B cell (primary cell): Measurements from ENCODE around the gene ACOD1. TPM values are rescaled to one million over a fixed set of nuclear protein-coding genes. Genes with fewer than 3 reads are reported as not detected.

Experiments used
- ATAC-seq: fragments of 200-7000 bp; cut with Tn5 transposase; one replicate; pipeline ENCODE4 v1.10.0; 2021; ENCODE audit warnings: low read depth, mild to moderate bottlenecking, moderate number of reproducible peaks, moderate library complexity
- CTCF ChIA-PET: fragments of 350-600 bp; sonication (Branson Sonifier 250); formaldehyde crosslinking; loops from one replicate; lab custom pipeline; 2021; ENCODE audit warnings: antibody characterized with exemption, inconsistent platforms; lab: Charles Lee
- POLR2A ChIA-PET: fragments of 350-600 bp; sonication (Branson Sonifier 250); formaldehyde crosslinking; loops from one replicate; lab custom pipeline; 2021; ENCODE audit warnings: antibody characterized with exemption; lab: Charles Lee
- DNase-seq: peaks from one replicate; pipeline ENCODE4 v3.0.0; 2013
- H2AFZ ChIP-seq: 2 replicates; pipeline ENCODE4 v1.6.1; 2012; ENCODE audit warnings: mild to moderate bottlenecking, low read depth, low read length; ENCODE audit not compliant: insufficient read depth, poor library complexity, severe bottlenecking
- H3K27ac ChIP-seq, 2 donors: 1 replicate in 1 of 2; 2 replicates in 1 of 2; pipeline ENCODE4 v1.5.1; 2012 to 2013; ENCODE audit warnings: low read length in 2 of 2, mild to moderate bottlenecking in 2 of 2, moderate library complexity in 1 of 2
- H3K27me3 ChIP-seq, 4 experiments: fragments of 200-600 bp in 1 of 4; sonication (generic) in 1 of 4; replicated peaks in 1 of 4; 1 replicate in 2 of 4; 2 replicates in 2 of 4; pipeline versions ENCODE4 v1.6.1 to v1.7.0; 2013 to 2016; ENCODE audit warnings: low read length in 3 of 4, mild to moderate bottlenecking in 2 of 4, mixed read lengths in 1 of 4, moderate library complexity in 1 of 4; ENCODE audit not compliant: insufficient read depth in 4 of 4, control insufficient read depth in 3 of 4; ENCODE audit errors: control extremely low read depth in 1 of 4
- H3K36me3 ChIP-seq, 2 experiments: replicated peaks in 1 of 2; 1 replicate in 1 of 2; 2 replicates in 1 of 2; pipeline versions ENCODE4 v1.6.1 to v1.7.1; 2013; ENCODE audit warnings: low read length in 1 of 2; ENCODE audit not compliant: insufficient read depth in 2 of 2, control insufficient read depth in 1 of 2; ENCODE audit errors: control extremely low read depth in 1 of 2, extremely low read depth in 1 of 2
- H3K4me1 ChIP-seq, 2 donors: fragments of 200-600 bp in 1 of 2; sonication (generic) in 1 of 2; 1 replicate in 1 of 2; 2 replicates in 1 of 2; pipeline versions ENCODE4 v1.5.1 to v1.6.1; 2013 to 2017; ENCODE audit warnings: low read length in 2 of 2; ENCODE audit not compliant: control insufficient read depth in 2 of 2, insufficient read depth in 2 of 2
- H3K4me2 ChIP-seq: replicated peaks from 2 replicates; pipeline ENCODE3; 2012; ENCODE audit warnings: mild to moderate bottlenecking, low read depth, low read length; ENCODE audit not compliant: poor library complexity, severe bottlenecking
- H3K4me3 ChIP-seq, 5 experiments: fragments of 200-600 bp in 1 of 5; sonication (generic) in 1 of 5; 1 replicate in 3 of 5; 2 replicates in 2 of 5; pipeline versions ENCODE4 v1.5.1 to v1.7.0; 2011 to 2016; ENCODE audit warnings: low read length in 4 of 5, mild to moderate bottlenecking in 4 of 5, low read depth in 2 of 5, control low read depth in 1 of 5, moderate library complexity in 1 of 5; ENCODE audit not compliant: insufficient read depth in 1 of 5; ENCODE audit errors: control extremely low read depth in 1 of 5, extremely low read depth in 1 of 5
- H3K79me2 ChIP-seq: fragments of 200-600 bp; sonication (generic); one replicate; pipeline ENCODE4 v1.6.0; 2016; ENCODE audit warnings: low read length; ENCODE audit not compliant: control insufficient read depth, insufficient read depth
- H3K9ac ChIP-seq: fragments of 200-600 bp; sonication (generic); 2 replicates; pipeline ENCODE4 v1.6.1; 2017; ENCODE audit warnings: mild to moderate bottlenecking, low read length, moderate library complexity
- H3K9me3 ChIP-seq, 3 donors: one replicate each; pipeline versions ENCODE4 v1.6.1 to v1.7.1; 2013; ENCODE audit warnings: low read length in 2 of 3; ENCODE audit not compliant: control insufficient read depth in 2 of 3, insufficient read depth in 1 of 3; ENCODE audit errors: control extremely low read depth in 1 of 3
- H4K20me1 ChIP-seq: 2 replicates; pipeline ENCODE4 v1.6.0; 2012; ENCODE audit warnings: mild to moderate bottlenecking, low read length; ENCODE audit not compliant: insufficient read depth, control insufficient read depth, poor library complexity, severe bottlenecking
- H3K27ac Mint-ChIP-seq: one replicate; pipeline ENCODE4 v1.8.0; 2021; ENCODE audit warnings: mixed read lengths
- H3K27me3 Mint-ChIP-seq: one replicate; pipeline ENCODE4 v1.8.0; 2021; ENCODE audit warnings: mixed read lengths
- H3K4me1 Mint-ChIP-seq: one replicate; pipeline ENCODE4 v1.8.0; 2021; ENCODE audit warnings: mixed read lengths
- H3K4me3 Mint-ChIP-seq: one replicate; pipeline ENCODE4 v1.8.0; 2021; ENCODE audit warnings: mixed read lengths
- H3K9me3 Mint-ChIP-seq: one replicate; pipeline ENCODE4 v1.8.0; 2022; ENCODE audit warnings: mixed read lengths; ENCODE audit not compliant: insufficient read depth
- CTCF ChIP-seq: fragments of 200-600 bp; IDR thresholded peaks from one replicate; pipeline ENCODE4 v1.8.0; 2022; ENCODE audit warnings: antibody characterized with exemption, mild to moderate bottlenecking
- EZH2 ChIP-seq: IDR thresholded peaks from 2 replicates; pipeline ENCODE4 v1.6.1; 2012; ENCODE audit warnings: borderline replicate concordance, low read depth, mild to moderate bottlenecking, moderate library complexity, low read length; ENCODE audit not compliant: insufficient read depth, poor library complexity, severe bottlenecking
- WGBS: methylation state at CpG from one replicate; pipeline ENCODE4 v1.1.5; 2013; ENCODE audit warnings: missing lambda C conversion rate; ENCODE audit not compliant: insufficient coverage; 5-methylcytosine and 5-hydroxymethylcytosine counted together
- intact Hi-C: fragments of 100-400 bp; cut with micrococcal nuclease; formaldehyde crosslinking; loops from one replicate; pipeline ENCODE4 v1.10.0; 2022
- polyA plus RNA-seq: library from polyadenylated mRNA; depleted of rRNA; stranded (reverse); fragments of >200 nt; gene quantifications from 2 replicates; pipeline ENCODE4 v1.2.3, GENCODE V29; 2012
- total RNA-seq, 2 donors: library from RNA; stranded (reverse); fragments of 120-200 nt in 1 of 2; gene quantifications; 1 replicate in 1 of 2; 2 replicates in 1 of 2; pipeline versions ENCODE4 v1.2.3 to v1.2.4, GENCODE V29; 2013 to 2022

The ACOD1 gene
- total and polyA plus RNA-seq, 2 donors (not counting 1 experiment from before 2014, with no cell fraction given) = not detected

DNA sequence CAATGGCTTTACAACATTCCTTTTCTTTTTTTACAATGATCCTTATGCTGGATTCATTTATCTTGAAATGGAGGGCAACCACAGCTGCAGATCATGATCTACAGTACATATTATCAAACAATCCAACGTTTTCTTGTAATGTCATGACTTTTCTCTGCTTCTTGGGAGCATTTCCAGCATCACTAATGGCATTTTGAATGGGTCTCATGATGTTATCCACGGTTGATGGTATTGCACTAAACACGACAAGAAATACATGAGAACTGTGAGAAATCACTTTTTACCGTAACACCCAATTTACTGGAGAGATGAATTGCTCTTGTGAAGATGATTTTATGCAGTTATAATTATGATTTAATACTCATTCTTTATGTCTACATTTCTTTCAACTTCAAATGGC lies 16.2 kb upstream of the ACOD1 start:
- no peak overlapping the region for H3K4me2 ChIP-seq
- H3K4me3 ChIP-seq = no peak overlapping the region
- Mint-ChIP-seq H3K27ac (no peak overlapping the region), H3K27me3 (no peaks in the 10 kb centered on the region), H3K9me3 (peaks cover 3% of the 10 kb centered on the region), H3K4me1 (no peaks in the 10 kb centered on the region), H3K4me3 (no peak overlapping the region)
- H3K4me1 ChIP-seq = no peaks in the 10 kb centered on the region
- no peak overlapping the region for H3K9ac ChIP-seq
- no peak overlapping the region for H3K27ac ChIP-seq
- POLR2A ChIA-PET = no interaction called here
- peaks cover 0 to 3% (median 0%) of the 10 kb centered on the region in 3 donors for H3K9me3 ChIP-seq
- DNase-seq (no peak), ATAC-seq (no peak)
- no peak for TF ChIP-seq CTCF
- TF ChIP-seq EZH2 = no peak
- intact Hi-C loops = no loop called here
- H4K20me1 ChIP-seq = no peaks in the 10 kb centered on the region
- no peaks in the 10 kb centered on the region for H3K36me3 ChIP-seq
- no CpG with 5 or more reads among the region's 4 CpGs for WGBS
- H3K27me3 ChIP-seq = peaks cover 0 to 2% (median under 1%) of the 10 kb centered on the region in 4 experiments
- CTCF ChIA-PET = interaction anchor here (0.6 kb wide), 1 partner anchor 48 kb away, joined by 3 read pairs; no protein-coding TSS in a partner anchor
- no peaks in the 10 kb centered on the region for H3K79me2 ChIP-seq
- no peak overlapping the region for H2AFZ ChIP-seq

- Histone ChIP-seq H3K9me3 (peaks cover 0 to 3% (median 0%) of the 10 kb centered on the region in 3 donors), H3K79me2 (no peaks in the 10 kb centered on the region), H3K4me1 (no peaks in the 10 kb centered on the region), H3K4me2 (no peak overlapping the region), H3K27ac (no peak overlapping the region), H3K9ac (no peak overlapping the region), H3K36me3 (no peaks in the 10 kb centered on the region), H3K4me3 (no peak overlapping the region), H3K27me3 (peaks cover 0 to 2% (median under 1%) of the 10 kb centered on the region in 4 experiments), H4K20me1 (no peaks in the 10 kb centered on the region), H2AFZ (no peak overlapping the region)
- ChIA-PET CTCF (no interaction called here), POLR2A (no interaction called here)
- TF ChIP-seq EZH2 (no peak), CTCF (no peak)
- Mint-ChIP-seq H3K27me3 (no peaks in the 10 kb centered on the region), H3K4me1 (no peaks in the 10 kb centered on the region), H3K27ac (no peak overlapping the region), H3K4me3 (no peak overlapping the region), H3K9me3 (peaks cover 3% of the 10 kb centered on the region)
- ATAC-seq (no peak), DNase-seq (no peak)
- intact Hi-C loops = no loop called here
- WGBS = no CpG with 5 or more reads among the region's 1 CpG
Measured at GRCh38 chr13:76934671-76935070, 13.6 kb upstream of the ACOD1 start.
